Measurements from ENCODE around the gene TUT1. TPM values are rescaled to one million over a fixed set of nuclear protein-coding genes. Genes with fewer than 3 reads are reported as not detected.
"Not testable (repeated sequence)": the region's sequence is repeated elsewhere in the genome, so short reads cannot be mapped to it uniquely, and the experiment has no call there.

TUT1 gene
- polyA plus RNA-seq, 1 donor from 2014 or later, result 19.2 TPM

DNA sequence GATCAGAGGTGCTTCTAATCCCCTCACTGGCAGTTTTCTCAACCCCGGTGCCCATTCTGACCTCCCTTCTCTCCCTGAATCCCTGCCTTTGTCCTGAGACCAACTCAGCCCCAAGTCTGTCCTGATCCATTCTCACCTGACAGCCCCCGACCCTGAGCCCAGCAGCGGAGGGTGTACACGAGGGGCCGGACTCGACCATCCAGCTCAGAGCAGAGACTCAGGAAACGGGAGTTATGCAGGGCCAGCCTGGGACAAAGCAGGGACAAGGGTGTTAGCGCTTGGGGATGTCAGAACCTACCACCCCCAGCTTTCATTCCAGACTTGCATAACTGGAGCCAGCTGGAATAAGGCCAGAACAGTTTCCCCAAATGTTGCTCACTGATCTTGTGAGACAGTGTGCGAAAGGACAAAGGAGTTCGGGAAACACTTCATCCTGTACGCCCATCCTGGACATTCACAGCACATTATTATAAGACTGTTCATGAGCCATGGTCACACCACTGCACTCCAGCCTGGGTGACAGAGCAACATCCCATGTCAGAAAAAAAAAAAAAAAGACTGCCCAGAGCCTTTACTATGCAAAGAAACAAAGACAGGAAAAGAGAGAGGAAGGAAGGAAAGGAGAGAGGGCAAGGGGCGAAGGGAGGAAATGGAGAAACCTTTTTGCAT is 14.1 kb downstream of the TUT1 start:
- no peak overlapping the region for H3K27ac Mint-ChIP-seq
- H3K36me3 Mint-ChIP-seq, result no peaks in the 10 kb centered on the region
- H3K4me3 Mint-ChIP-seq, result peak overlapping the region in 1 of 4 donors; percentile 66
- peaks cover 18 to 20% (median 19%) of the 10 kb centered on the region in 3 donors for H3K4me1 Mint-ChIP-seq
- no peaks in the 10 kb centered on the region for H3K27me3 Mint-ChIP-seq
- H3K9me3 Mint-ChIP-seq, result no peaks in the 10 kb centered on the region

GRCh38 chr11:62575837-62576236 is 15.5 kb downstream of the TUT1 start:
- no peaks in the 10 kb centered on the region for H3K27me3 Mint-ChIP-seq
- peak overlapping the region; percentile 10 to 87 (median 64) for H3K4me3 Mint-ChIP-seq
- peaks cover 25 to 34% (median 29%) of the 10 kb centered on the region in 3 donors for H3K4me1 Mint-ChIP-seq
- H3K9me3 Mint-ChIP-seq, result no peaks in the 10 kb centered on the region
- H3K36me3 Mint-ChIP-seq, result no peaks in the 10 kb centered on the region
- peak overlapping the region in 2 of 3 donors; percentile 40 to 87 for H3K27ac Mint-ChIP-seq

- H3K36me3 Mint-ChIP-seq, result no peaks in the 10 kb centered on the region
- H3K27ac Mint-ChIP-seq, result peak overlapping the region in 1 of 3 donors; percentile 87
- H3K4me1 Mint-ChIP-seq, result peaks cover 26 to 36% (median 33%) of the 10 kb centered on the region in 3 donors
- H3K27me3 Mint-ChIP-seq, result no peaks in the 10 kb centered on the region
- H3K9me3 Mint-ChIP-seq, result no peaks in the 10 kb centered on the region
- peak overlapping the region; percentile 10 to 98 (median 80) for H3K4me3 Mint-ChIP-seq
These were observed 16.2 kb downstream of the TUT1 start for GRCh38 chr11:62575156-62575555.

DNA sequence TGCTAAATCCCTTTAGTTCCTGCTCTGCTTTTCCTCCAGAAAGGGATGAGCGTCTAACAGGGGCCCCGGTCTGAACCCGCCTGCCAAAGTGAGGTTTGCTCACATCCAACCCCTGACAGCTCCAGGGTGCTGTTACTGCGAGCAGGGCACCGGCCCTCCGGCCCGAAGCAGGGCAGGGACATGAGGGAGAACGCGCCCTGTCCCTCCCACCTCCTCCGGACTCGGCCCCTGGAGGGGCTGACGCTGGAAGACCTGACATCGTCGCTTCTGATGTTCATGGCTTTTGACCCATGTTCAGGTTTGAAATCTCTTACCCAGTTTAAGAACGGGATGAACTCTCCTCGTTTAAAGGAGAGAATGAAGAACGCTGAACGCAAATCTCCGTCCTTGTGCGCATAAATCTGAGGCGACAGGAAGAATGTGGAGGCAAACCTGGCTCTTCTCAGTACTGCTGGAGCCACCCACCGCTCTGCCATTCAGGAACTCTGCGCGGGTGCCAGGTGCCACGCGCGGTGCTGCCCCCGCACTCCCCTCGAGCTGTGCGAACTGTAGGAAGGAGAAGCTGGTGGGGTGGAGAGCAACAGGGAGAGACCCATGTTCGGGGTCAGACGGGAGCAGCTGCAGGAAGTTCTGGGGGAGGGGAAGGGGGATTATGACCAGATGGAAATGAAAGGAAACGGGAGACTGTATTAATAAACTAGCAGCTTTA is 16.8 kb downstream of the TUT1 start:
- Mint-ChIP-seq H3K36me3 (peaks cover under 1% of the 10 kb centered on the region), H3K27ac (peak overlapping the region; percentile 87 to 97 (median 96)), H3K27me3 (no peaks in the 10 kb centered on the region), H3K4me3 (peak overlapping the region; percentile 96 to 98 (median 97)), H3K4me1 (peaks cover 26 to 36% (median 36%) of the 10 kb centered on the region in 3 donors), H3K9me3 (no peaks in the 10 kb centered on the region)

- peaks cover 2% of the 10 kb centered on the region for H3K36me3 Mint-ChIP-seq
- H3K4me3 Mint-ChIP-seq, result peak within 1 kb of the TSS; percentile 96 to 98 (median 97)
- no peaks in the 10 kb centered on the region for H3K27me3 Mint-ChIP-seq
- no peaks in the 10 kb centered on the region for H3K9me3 Mint-ChIP-seq
- peaks cover 26 to 37% (median 36%) of the 10 kb centered on the region in 3 donors for H3K4me1 Mint-ChIP-seq
- peak within 1 kb of the TSS; percentile 87 to 97 (median 96) for H3K27ac Mint-ChIP-seq
These were observed 17.5 kb downstream of the TUT1 start, which contains the start of gene EEF1G for GRCh38 chr11:62573592-62574362. EEF1G (minus strand) TSS chr11:62573891; CDS start chr11:62573842, 49 bp downstream.

DNA sequence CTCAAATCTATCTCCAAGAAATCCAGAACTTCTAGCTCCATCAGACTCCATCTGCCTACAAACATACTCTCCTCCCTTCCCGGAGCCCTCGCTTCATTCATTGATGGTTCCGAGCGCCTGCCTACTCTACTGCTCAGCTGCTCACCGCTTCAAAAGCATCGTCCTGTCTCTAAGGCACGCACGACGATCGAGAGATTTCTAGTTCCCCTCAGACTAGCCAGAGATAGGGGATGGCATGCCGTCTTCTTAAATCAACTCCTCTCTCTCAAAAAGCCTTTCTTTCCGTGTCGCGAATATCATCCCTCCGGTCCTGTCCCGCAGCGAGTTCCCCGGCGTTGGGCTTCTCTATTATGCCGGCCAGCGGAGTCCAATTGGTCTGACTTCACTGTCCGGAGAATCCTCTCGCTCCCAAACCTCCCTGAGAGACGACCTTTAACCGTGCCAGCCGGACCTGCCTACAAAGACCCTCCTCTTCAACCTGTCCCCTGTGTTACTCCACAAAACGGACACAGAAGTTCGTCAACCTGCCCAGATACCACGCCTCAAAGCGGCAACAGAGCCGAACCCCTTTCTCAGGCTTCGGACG is 18.2 kb downstream of the TUT1 start:
- no peaks in the 10 kb centered on the region for H3K9me3 Mint-ChIP-seq
- peaks cover 2% of the 10 kb centered on the region for H3K36me3 Mint-ChIP-seq
- peaks cover 28 to 39% (median 36%) of the 10 kb centered on the region in 3 donors for H3K4me1 Mint-ChIP-seq
- H3K27me3 Mint-ChIP-seq, result no peaks in the 10 kb centered on the region
- H3K4me3 Mint-ChIP-seq, result peak overlapping the region; percentile 96 to 98 (median 97)
- peak overlapping the region; percentile 87 to 97 (median 96) for H3K27ac Mint-ChIP-seq

DNA sequence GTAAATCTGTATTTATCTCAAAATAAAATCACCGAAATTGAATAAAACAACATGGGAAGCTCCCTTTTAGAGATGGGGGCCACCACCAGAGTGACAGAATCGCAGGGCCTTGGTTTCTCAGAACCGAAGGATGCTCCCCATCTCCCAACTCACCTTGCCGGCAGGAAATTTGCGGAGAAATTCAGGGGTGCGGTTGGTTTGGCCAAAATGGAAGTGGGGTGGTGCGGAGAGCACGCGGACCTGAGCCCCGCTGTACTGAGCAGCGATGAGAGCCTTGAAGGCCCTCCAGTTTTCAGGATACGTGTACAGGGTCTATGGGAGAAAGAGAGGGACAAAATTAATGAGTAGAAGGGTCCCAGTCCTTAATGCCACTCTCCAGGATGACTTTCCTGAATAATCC is 18.9 kb downstream of the TUT1 start:
- Mint-ChIP-seq H3K9me3 (no peaks in the 10 kb centered on the region), H3K27me3 (no peaks in the 10 kb centered on the region), H3K4me3 (peak overlapping the region; percentile 96 to 98 (median 97)), H3K4me1 (peaks cover 27 to 40% (median 36%) of the 10 kb centered on the region in 3 donors), H3K36me3 (peaks cover 2% of the 10 kb centered on the region), H3K27ac (peak overlapping the region; percentile 87 to 97 (median 96))

- Mint-ChIP-seq H3K4me1 (peaks cover 26 to 47% (median 36%) of the 10 kb centered on the region in 3 donors), H3K4me3 (peak overlapping the region in 1 of 4 donors; percentile 97), H3K27ac (peak overlapping the region; percentile 4 to 93 (median 57))
- not testable (repeated sequence) for H3K27me3 Mint-ChIP-seq, H3K36me3 Mint-ChIP-seq, H3K9me3 Mint-ChIP-seq
These were observed 19.8 kb downstream of the TUT1 start for GRCh38 chr11:62571493-62571892.

- peaks cover 29 to 47% (median 40%) of the 10 kb centered on the region in 3 donors for H3K4me1 Mint-ChIP-seq
- H3K36me3 Mint-ChIP-seq, H3K9me3 Mint-ChIP-seq, H3K27me3 Mint-ChIP-seq: not testable (repeated sequence)
- H3K27ac Mint-ChIP-seq, result peak overlapping the region; percentile 4 to 71 (median 57)
- H3K4me3 Mint-ChIP-seq, result peak overlapping the region in 1 of 4 donors; percentile 97
These were observed 20.4 kb downstream of the TUT1 start for GRCh38 chr11:62570903-62571302.

DNA sequence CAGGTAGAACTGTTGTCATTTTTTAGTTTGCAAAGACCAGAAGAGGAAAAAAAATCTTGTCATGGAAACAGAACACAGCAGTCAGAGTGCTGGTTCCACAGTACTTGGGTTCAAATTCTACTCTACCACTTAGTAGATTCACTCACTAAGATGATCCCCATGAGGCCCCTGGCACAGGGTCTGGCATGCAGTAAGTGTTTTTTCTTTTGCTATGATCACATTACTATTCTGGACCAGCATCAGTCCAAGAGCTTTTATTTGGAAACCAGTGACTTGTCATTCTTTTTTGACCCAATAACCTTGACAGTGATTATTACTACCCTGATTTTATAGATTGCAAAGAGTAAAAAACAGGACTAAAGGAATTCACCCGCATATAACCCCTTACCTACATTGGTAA is 21.7 kb downstream of the TUT1 start:
- H3K36me3 Mint-ChIP-seq, result peaks cover 4% of the 10 kb centered on the region
- H3K4me3 Mint-ChIP-seq, result peak overlapping the region in 1 of 4 donors; percentile 49
- H3K27ac Mint-ChIP-seq, result no peak overlapping the region
- H3K4me1 Mint-ChIP-seq, result peaks cover 23 to 44% (median 42%) of the 10 kb centered on the region in 3 donors
- no peaks in the 10 kb centered on the region for H3K27me3 Mint-ChIP-seq
- no peaks in the 10 kb centered on the region for H3K9me3 Mint-ChIP-seq

GRCh38 chr11:62567018-62567633 is 24.2 kb downstream of the TUT1 start:
- Mint-ChIP-seq H3K9me3 (no peaks in the 10 kb centered on the region), H3K27ac (peak overlapping the region in 2 of 3 donors; percentile 67 to 83), H3K4me1 (peaks cover 13 to 30% (median 26%) of the 10 kb centered on the region in 3 donors), H3K4me3 (peak overlapping the region in 2 of 4 donors; percentile 18 to 67), H3K36me3 (peaks cover 4% of the 10 kb centered on the region), H3K27me3 (no peaks in the 10 kb centered on the region)

DNA sequence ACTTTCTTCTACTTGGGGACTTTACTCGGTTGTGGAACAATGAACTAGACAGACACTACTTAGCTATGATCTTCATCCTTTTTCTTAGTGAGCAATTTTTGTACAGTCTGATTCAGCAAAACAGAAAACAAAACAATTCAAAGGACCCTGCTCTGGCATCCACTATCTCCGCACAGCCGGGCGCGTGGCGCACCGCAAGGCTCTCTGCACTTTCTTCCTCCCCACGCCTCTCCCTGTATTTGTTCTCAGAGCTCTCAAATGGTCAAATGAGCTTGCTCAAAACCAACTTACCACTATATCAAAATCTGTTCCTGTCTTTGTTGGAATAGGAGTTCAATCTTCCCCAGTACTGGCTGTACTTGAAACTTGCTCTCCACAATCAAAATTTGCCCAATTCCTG is 25.1 kb downstream of the TUT1 start:
- peaks cover 12 to 27% (median 24%) of the 10 kb centered on the region in 3 donors for H3K4me1 Mint-ChIP-seq
- peaks cover 4% of the 10 kb centered on the region for H3K36me3 Mint-ChIP-seq
- no peaks in the 10 kb centered on the region for H3K9me3 Mint-ChIP-seq
- H3K27ac Mint-ChIP-seq, result peak overlapping the region in 1 of 3 donors; percentile 67
- no peaks in the 10 kb centered on the region for H3K27me3 Mint-ChIP-seq
- H3K4me3 Mint-ChIP-seq, result no peak overlapping the region

DNA sequence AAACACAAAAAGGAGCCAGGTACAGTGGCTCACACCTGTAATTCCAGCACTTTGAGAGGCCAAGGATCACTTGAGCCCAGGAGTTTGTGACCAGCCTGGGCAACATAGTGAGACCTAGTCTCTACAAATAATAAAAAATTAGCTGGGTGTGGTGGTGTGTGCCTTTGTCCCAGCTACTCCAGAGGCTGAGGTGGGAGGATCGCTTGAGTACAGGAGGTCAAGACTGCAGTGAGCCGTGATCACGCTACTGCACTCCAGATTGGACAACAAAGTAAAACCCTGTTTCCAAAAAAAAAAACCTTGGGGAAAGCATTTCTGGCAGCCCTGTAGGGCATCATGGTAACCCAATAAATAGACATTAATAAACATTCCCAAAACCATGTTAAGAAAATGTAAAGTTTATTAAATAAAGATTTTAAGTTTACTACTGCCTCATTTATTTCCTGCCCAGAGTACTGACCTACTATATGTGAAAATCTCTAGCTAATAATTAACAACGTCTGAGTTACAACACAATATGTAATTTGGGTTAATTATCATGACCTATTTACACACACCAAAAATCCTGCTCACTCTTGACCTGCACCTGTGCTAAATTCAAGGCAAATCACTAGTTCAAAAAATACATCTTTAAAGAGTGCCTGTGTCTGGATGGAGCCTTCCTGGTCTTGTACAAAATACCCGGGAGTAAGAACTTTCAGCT is 26.1 kb downstream of the TUT1 start:
- H3K9me3 Mint-ChIP-seq, result no peaks in the 10 kb centered on the region
- H3K36me3 Mint-ChIP-seq, result peaks cover 4% of the 10 kb centered on the region
- H3K4me3 Mint-ChIP-seq, result no peak overlapping the region
- H3K27ac Mint-ChIP-seq, result peak overlapping the region in 1 of 3 donors; percentile 67
- no peaks in the 10 kb centered on the region for H3K27me3 Mint-ChIP-seq
- H3K4me1 Mint-ChIP-seq, result peaks cover 13 to 26% (median 24%) of the 10 kb centered on the region in 3 donors

Measured in IgD-negative memory B cell (primary cell).